Measurements from ENCODE around the gene AP4E1.

- TF ChIP-seq, protein P1, sequence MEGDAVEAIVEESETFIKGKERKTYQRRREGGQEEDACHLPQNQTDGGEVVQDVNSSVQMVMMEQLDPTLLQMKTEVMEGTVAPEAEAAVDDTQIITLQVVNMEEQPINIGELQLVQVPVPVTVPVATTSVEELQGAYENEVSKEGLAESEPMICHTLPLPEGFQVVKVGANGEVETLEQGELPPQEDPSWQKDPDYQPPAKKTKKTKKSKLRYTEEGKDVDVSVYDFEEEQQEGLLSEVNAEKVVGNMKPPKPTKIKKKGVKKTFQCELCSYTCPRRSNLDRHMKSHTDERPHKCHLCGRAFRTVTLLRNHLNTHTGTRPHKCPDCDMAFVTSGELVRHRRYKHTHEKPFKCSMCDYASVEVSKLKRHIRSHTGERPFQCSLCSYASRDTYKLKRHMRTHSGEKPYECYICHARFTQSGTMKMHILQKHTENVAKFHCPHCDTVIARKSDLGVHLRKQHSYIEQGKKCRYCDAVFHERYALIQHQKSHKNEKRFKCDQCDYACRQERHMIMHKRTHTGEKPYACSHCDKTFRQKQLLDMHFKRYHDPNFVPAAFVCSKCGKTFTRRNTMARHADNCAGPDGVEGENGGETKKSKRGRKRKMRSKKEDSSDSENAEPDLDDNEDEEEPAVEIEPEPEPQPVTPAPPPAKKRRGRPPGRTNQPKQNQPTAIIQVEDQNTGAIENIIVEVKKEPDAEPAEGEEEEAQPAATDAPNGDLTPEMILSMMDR (IDR thresholded peaks at IDR 0.05), result no peak
- no peak for TF ChIP-seq EP300 (IDR thresholded peaks at IDR 0.05)
- TF ChIP-seq POLR2A (IDR thresholded peaks at IDR 0.05), result no peak
- TF ChIP-seq POLR2AphosphoS5 (IDR thresholded peaks at IDR 0.05), result no peak
These were observed 130.5 kb downstream of the AP4E1 start for GRCh38 chr15:51038974-51039319.
